B cell (primary cell): ENCODE data around the gene IRF9.

Experiments used
- EZH2 ChIP-seq: IDR thresholded peaks from 2 replicates; pipeline ENCODE4 v1.6.1; 2012; ENCODE audit warnings: borderline replicate concordance, low read depth, mild to moderate bottlenecking, moderate library complexity, low read length; ENCODE audit not compliant: insufficient read depth, poor library complexity, severe bottlenecking
- TF ChIP-seq, protein P1 (sequence below): fragments of 200-600 bp; IDR thresholded peaks from one replicate; pipeline ENCODE4 v1.8.0; 2022; ENCODE audit warnings: antibody characterized with exemption, mild to moderate bottlenecking

DNA sequence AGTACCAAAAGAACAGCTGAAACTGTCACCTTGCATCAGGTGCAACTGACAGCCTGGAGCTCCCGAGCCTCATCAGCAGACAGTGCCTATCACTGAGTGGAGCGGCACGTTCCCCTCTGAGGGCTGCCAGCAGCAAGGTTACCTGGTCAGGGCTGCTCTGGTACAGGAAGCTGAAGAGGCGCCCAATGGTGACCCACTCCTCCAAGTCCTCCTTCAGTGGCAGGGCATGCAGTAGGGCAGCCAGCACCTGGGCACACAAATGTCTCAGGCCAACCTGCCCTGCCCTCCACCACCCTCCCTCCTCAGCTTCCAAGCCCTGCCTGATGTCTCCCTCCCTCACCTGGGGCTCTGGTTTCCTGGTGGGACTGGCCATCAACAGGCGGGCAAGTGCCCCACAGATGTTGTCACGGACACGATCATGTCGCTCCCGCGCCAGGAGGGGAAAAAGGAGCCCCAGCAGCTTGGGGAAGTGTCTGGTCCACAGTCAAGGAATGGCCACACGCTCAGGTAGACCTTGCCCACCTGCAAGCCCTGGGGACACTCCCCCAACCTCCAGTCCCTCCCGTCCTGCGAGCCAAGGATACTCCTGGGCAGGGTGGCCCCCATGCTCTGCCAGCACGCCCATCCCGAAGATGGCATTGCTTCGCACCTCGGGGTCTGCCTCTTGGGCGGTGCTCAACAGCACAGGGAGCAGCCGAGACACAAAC, 20.5 kb downstream of the IRF9 start:
- TF ChIP-seq, protein P1, sequence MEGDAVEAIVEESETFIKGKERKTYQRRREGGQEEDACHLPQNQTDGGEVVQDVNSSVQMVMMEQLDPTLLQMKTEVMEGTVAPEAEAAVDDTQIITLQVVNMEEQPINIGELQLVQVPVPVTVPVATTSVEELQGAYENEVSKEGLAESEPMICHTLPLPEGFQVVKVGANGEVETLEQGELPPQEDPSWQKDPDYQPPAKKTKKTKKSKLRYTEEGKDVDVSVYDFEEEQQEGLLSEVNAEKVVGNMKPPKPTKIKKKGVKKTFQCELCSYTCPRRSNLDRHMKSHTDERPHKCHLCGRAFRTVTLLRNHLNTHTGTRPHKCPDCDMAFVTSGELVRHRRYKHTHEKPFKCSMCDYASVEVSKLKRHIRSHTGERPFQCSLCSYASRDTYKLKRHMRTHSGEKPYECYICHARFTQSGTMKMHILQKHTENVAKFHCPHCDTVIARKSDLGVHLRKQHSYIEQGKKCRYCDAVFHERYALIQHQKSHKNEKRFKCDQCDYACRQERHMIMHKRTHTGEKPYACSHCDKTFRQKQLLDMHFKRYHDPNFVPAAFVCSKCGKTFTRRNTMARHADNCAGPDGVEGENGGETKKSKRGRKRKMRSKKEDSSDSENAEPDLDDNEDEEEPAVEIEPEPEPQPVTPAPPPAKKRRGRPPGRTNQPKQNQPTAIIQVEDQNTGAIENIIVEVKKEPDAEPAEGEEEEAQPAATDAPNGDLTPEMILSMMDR = no peak
- TF ChIP-seq EZH2 = no peak
